Motor neuron (in vitro differentiated cells): ENCODE measurements around the gene PTPRCAP. TPM values are rescaled to one million over a fixed set of nuclear protein-coding genes. Genes with fewer than 3 reads are reported as not detected.

Experiments used
- ATAC-seq, 8 experiments: fragments of 200-7000 bp; cut with Tn5 transposase; replicated peaks in 6 of 8; 2 replicates each; pipeline ENCODE4 v1.8.0; 2021; ENCODE audit warnings: mild to moderate bottlenecking in 8 of 8, moderate library complexity in 8 of 8
- H3K27ac ChIP-seq, 2 donors: fragments of 250-450 bp; sonication (Bioruptor Pico); 2 replicates each; pipeline ENCODE4 v1.9.0; 2021; ENCODE audit warnings: antibody characterized with exemption in 2 of 2, mild to moderate bottlenecking in 2 of 2, moderate library complexity in 1 of 2
- H3K4me1 ChIP-seq, 2 donors: fragments of 250-450 bp; sonication (Bioruptor Pico); replicated peaks in 1 of 2; 2 replicates each; pipeline ENCODE4 v1.6.1; 2021; ENCODE audit warnings: antibody characterized with exemption in 2 of 2, mild to moderate bottlenecking in 2 of 2, moderate library complexity in 1 of 2
- H3K4me3 ChIP-seq, 5 donors: fragments of 250-450 bp; sonication (Bioruptor Pico); 2 replicates each; pipeline ENCODE4 v1.9.0; 2021; ENCODE audit warnings: antibody characterized with exemption in 5 of 5, mild to moderate bottlenecking in 5 of 5, moderate library complexity in 4 of 5
- WGBS, 10 experiments: fragments of 450-650 bp; shearing (Covaris generic); methylation state at CpG; one replicate each; pipeline ENCODE4 v1.0.0; 2022; 5-methylcytosine and 5-hydroxymethylcytosine counted together
- in situ Hi-C, 9 experiments: fragments of 400-800 bp; cut with MboI; loops; one replicate each; pipeline ENCODE4 v1.15.0; 2021; ENCODE audit warnings: low sequenced_read_pairs in 9 of 9, low pct_unique_long_range_greater_than_20kb in 2 of 9; ENCODE audit not compliant: unreplicated experiment in 9 of 9
- total RNA-seq, 8 experiments: library from RNA; unstranded; fragments of 300-600 nt; gene quantifications; 2 replicates each; pipeline versions ENCODE4 v1.2.3 to v1.2.4, GENCODE V29; 2022

PTPRCAP gene
- total RNA-seq, 8 experiments from 2014 or later: 0.17 to 0.22 TPM; not detected in 6

DNA sequence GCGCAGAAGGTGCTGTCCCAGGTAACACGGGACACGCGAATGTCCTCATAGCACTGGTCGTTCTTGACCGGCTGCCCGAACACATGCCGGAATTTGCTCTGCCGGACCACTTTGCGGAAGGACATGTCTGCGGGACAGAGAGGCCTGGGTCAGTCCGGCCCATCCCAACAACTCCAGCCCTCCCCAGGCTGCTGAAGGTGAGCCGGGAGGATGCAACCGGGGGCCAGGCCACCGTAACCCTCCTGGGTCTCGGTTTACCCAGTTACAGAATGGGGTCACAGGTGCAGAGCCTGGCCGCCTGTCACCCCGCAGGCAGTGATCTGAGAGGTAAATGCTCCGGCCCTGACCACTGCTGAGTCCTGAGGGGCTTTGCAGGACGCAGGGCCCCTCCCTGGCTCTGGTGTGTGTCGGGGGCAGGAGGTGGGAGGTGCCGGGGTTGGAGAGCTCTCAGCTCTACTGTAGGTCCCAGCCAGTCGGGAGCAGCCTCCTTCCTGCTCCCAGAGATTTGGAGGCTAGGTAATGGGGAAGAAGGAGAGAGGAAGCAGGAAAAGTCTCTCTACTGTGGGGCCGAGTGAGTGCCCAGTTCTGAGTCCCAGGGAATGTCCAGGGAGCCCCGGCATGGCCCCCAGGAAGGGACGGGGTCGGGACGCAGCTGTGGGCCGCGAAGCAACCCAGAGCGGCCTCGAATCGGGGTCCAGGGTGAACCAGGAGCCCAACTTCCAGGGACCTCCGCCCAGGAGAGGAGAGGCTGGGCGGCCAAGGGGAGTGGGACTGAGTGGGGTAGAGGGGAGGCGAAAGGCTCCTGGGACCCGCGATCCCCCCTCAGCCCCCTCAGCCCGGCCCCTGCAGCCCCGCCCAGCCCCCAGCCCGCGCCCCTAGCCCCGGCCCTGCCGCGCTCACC is 5.3 kb upstream of the PTPRCAP start:
- WGBS, 10 experiments: 0 to 85% (median 0%) methylated on average over 1 to 4 of the region's 45 CpGs; no CpG with 5 or more reads in 5 of the 10 experiments

DNA sequence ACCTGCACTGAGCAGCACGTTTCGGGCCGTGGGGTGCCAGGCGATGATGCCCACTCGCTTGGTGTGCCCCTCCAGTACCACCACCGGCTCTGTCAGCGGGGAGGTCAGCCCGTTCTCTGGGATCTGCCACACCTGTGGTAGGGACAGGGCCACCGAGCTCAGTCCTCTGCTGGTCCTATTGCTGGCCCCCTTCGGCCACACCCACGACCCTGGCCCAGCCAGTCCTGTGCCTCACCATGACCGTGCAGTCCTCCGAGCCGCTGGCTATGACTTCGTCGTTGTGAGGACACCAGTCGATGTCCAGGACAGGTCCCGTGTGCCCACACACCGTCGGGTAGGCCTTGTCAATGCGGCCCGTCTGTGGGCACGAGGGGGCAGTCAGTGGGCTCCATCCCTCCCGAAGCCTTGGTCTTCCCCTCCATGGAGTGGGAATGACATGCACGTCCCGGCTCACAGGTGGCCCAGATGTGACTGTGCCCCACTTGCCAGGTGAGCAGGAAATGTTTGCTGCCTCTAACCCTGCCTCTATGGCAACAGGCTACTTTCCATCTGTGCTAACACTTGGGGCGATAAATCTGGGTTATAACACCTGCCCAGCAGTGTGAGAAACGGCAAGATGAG is 4.4 kb upstream of the PTPRCAP start:
- 40 to 100% (median 100%) methylated on average over 1 to 12 of the region's 28 CpGs; no CpG with 5 or more reads in 5 of the 10 experiments for WGBS, 10 experiments

More for the DNA sequence above, 5.3 kb upstream of the PTPRCAP start:
- in situ Hi-C loops: no loop called here
- peak overlapping the region; percentile 50 to 99 (median 91) for H3K4me3 ChIP-seq
- peak overlapping the region; percentile 72 to 80 for H3K27ac ChIP-seq
- peak; percentile 15 to 61 (median 54) for ATAC-seq
- H3K4me1 ChIP-seq: peaks cover 0 to 6% of the 10 kb centered on the region in 2 donors

DNA sequence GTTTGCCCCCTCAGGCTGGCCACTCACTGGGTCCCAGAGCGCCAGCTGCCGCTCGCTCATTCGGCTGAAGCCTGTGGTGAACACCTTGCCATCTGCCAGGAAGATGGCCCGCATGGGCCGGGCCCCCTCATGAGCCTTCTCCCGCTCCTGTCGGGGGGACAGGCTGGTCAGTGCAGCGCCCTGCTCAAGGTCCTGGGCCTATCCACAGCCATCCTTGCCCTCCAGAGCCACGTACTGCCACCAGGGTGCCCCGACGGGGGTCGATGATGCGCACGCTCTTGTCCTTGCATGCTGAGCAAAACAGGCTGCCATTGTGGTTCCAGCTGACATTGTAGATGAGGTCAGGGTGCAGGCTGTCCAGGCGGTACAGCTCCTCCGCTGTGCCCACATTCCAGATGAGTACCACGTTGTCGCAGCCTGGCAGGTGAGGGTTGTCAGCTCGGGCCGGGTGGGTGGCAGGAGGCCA is 3.6 kb upstream of the PTPRCAP start:
- in situ Hi-C loops: no loop called here
- WGBS, 10 experiments: 77 to 100% (median 94%) methylated on average over 3 to 8 of the region's 21 CpGs; no CpG with 5 or more reads in 7 of the 10 experiments
- ATAC-seq: no peak
- peaks cover 0 to 6% of the 10 kb centered on the region in 2 donors for H3K4me1 ChIP-seq
- no peak overlapping the region for H3K27ac ChIP-seq
- H3K4me3 ChIP-seq: no peak overlapping the region

More for the DNA sequence above, 4.4 kb upstream of the PTPRCAP start:
- no peak for ATAC-seq
- no peak overlapping the region for H3K27ac ChIP-seq
- in situ Hi-C loops: no loop called here
- H3K4me3 ChIP-seq: no peak overlapping the region
- peaks cover 0 to 6% of the 10 kb centered on the region in 2 donors for H3K4me1 ChIP-seq

DNA sequence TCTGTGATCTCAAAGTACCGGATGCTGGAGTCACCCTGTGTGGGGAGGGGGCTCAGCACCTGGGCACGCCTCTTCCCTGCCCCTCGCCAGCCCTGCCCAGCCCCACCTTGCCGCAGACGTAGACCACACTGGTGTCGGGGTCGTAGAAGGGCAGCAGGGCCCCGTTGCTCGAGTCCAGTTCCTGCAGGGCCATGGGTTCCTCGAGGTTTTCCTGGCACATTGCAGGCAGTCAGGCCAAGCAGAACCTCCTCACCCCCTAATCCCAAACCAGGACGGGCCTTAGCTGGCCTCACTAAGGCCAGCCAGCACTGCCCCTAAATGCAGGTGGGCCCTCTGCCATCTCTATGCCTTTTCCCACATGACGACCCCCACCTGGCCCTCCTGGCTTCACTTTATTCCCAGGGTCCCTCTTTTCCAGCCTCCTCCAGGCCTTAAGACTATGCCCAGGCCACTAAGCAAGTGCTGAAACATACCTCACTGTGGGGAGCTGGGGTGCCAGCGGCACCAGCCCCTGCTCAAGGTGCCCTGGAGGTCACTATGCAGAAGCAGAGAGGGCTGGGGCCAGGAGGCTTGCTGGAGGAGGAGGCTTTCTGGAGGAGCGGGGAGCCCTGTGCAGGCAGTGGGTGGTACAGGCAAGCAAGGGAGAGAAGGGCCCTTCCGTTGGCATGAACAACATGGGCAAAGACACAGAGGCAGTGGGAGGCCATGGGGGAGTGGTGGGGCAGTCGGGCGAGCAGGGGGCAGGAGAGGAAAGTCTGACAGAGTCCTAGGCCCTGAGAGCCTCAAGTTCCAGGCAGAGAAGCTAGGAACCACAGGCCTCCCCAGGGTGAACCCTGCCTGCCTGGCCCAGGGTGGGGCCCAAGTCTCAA is 3.0 kb upstream of the PTPRCAP start:
- no peak overlapping the region for H3K4me3 ChIP-seq
- peaks cover 0 to 6% of the 10 kb centered on the region in 2 donors for H3K4me1 ChIP-seq
- H3K27ac ChIP-seq: no peak overlapping the region
- ATAC-seq: no peak
- in situ Hi-C loops: no loop called here
- 60 to 100% (median 86%) methylated on average over 1 to 8 of the region's 17 CpGs; no CpG with 5 or more reads in 3 of the 10 experiments for WGBS, 10 experiments

DNA sequence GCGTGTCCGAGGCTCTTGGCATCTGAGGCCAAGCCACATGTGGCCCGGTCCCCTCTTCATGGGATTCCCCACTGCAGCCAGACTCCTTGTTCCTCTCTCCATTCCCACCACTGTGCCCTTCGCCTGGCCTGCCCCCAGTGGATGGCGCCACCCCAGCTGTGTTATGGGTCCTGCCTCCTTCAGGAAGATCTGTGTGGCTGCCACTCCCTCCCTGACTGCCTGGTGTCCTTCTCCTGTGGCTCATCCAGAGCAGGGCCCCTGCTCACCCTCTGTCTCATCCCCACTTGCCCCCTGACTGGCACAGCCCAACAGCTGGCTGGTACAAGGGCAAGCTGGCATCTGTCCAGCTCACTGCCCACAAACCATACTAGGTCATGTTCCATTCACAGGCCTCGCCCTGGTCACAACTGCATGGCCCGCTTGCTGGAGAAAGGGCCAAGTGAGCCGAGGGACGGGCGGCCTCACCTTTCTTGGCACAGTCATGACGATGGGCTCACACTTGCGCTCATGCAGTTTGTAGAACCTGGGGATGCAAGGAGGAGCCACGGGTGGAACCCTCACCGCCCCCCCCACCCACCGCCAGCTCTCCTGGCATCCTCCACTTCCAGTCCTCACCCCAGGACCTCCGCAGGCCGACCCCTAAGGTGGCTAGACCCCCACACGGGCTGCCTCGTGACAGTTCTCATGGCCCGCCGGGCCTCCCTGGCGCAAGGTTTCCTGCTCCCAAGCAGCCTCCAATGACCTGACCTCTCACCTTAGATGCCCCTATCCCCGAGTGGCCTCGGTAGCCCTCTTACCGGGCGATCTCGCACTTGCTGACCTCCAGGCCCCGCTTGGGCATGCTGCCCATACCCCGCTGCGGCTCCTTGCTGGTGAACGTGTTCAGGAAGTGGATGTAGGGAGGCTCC is 2.1 kb upstream of the PTPRCAP start:
- Histone ChIP-seq H3K4me1 (peaks cover 0 to 6% of the 10 kb centered on the region in 2 donors), H3K27ac (no peak overlapping the region), H3K4me3 (no peak overlapping the region)
- WGBS, 10 experiments: 92 to 100% (median 100%) methylated on average over 1 to 4 of the region's 31 CpGs; no CpG with 5 or more reads in 7 of the 10 experiments
- ATAC-seq: peak in 2 of 8 experiments; percentile 1 to 2
- in situ Hi-C loops: no loop called here

DNA sequence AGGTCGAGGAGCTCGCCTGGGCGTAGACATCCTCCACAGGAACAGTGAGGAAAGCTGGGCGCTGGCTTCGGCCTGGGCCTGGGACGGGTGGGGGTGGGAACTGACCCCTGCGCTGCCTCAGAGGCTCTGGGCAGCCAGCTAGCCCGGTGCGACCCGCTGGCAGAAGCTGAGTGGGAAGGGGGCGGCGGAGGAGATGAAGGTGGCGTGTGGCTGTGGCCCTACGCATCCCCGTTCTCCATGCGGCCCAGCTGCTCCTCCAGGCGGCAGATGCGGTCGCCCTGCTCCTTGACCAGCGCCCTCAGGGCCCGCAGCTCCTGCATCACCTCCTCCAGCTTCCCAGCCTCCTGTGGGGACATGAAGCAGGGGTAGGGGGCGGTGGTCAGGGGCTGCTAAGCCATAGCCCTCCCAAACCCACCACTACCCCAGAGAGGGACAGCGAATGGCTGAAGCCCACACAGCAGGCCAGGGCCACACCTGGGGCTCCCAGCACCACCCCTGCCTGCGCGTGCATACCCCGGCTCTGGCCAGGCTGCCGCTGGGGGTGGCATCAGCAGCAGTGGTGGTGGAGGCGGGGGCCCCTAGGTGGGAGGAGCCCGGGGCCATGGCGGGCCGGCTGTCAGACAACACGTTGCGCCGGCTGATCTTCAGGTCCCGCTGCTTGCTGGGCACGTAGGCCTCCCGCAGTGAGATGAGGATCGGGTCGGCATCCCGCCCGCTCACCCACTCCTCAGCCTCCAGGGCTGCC is 848 bp upstream of the PTPRCAP start:
- WGBS, 10 experiments: 60 to 100% methylated on average over 1 to 2 of the region's 41 CpGs; no CpG with 5 or more reads in 8 of the 10 experiments
- no peak overlapping the region for H3K4me3 ChIP-seq
- in situ Hi-C loops: no loop called here

DNA sequence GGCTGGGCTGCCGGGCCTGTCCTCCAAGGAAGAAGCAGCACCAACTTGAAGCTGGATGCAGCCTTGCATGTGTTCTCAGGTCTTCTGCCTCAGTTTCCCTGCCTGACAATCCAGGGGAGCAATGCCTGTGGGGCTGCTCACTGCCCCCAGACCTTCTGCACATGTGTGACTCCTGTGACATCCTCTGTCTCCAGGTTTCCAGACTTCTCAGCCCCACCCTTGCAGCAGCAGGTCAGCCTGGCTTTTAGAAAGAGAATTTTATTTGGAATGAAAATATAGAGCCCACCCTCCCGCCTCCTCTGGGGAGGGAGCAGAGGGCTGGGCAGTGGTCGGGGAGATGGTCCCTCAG is 301 bp upstream of the PTPRCAP start:
- H3K27ac ChIP-seq: no peak overlapping the region
- 83% methylated on average over 1 of the region's 3 CpGs; no CpG with 5 or more reads in 9 of the 10 experiments for WGBS, 10 experiments
- peaks cover 0 to 6% of the 10 kb centered on the region in 2 donors for H3K4me1 ChIP-seq
- ATAC-seq: no peak
- in situ Hi-C loops: no loop called here
- H3K4me3 ChIP-seq: no peak overlapping the region

More for the DNA sequence above, 848 bp upstream of the PTPRCAP start:
- Histone ChIP-seq H3K27ac (no peak overlapping the region), H3K4me1 (peaks cover 0 to 6% of the 10 kb centered on the region in 2 donors)
- no peak for ATAC-seq

DNA sequence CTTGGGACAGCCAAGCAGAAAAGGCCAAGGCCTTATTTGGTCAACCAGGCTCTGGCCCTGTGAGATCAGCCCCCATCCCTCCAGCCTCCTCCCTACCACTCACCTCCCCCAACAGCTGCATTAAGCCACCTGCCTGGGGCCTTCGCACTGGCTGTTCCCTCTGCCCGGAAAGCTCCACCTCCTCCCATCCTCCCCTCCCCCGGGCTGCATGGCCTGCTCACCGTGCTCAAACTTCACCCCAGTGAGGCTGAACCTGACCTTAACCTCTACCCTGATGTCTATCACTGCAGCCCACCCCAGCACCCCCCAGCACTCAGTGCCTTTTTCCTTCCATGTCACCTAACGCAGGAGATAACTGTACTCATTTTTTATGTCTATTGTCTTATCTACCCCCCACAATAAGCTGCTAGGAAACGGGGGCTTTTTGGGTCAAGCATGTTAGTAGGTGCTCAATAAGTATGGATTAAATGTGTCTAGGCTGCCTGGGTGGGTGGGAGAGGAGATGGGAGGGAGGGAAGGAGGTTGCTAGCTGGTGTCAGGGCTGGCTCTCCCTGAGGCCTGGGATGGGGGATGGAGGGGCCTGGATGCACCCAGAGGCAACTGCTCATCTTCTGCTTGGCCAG is 912 bp downstream of the PTPRCAP start:
- Histone ChIP-seq H3K4me1 (no peaks in the 10 kb centered on the region), H3K4me3 (no peak overlapping the region), H3K27ac (peak overlapping the region in 1 of 2 donors; percentile 58)
- WGBS, 10 experiments: 33 to 100% (median 100%) methylated on average over 1 to 3 of the region's 6 CpGs; no CpG with 5 or more reads in 6 of the 10 experiments
- in situ Hi-C loops: no loop called here
- ATAC-seq: peak in 6 of 8 experiments; percentile 7 to 53 (median 18)

DNA sequence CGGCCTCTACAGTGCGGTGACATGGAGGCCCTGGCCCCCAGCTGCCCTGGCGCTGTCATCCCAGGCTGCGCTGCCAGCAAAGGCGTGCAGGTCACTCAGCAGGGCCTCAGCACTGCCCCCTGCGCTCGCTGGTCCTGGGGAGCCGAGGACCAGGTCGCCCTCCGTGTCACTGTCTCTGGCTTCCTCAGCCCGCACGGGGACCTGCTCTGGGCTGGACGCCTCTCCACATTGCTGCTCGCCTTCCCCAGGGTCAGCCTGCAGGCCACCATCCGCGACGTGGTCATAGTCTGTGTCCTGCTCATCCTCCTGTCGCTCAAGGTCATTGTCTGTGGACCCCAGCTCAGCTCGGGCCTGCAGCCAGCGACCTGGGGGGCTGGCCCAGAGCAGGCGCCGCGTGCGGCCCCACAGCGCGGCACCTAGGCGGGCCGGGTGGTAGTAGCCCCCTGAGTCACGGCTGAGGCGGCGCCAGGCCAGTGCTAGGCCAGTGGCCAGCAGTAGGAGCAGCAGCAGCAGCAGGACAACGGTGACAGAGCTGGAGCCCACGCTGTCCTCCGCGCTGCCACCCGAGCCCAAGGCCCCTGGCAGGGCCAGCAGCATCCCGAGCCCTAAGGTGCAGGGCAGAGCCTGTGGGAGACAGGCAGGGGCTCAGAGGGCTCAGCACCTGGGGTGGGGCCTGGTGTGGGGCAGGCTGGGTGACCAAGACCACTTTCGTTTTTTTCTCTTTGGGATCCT is 1.6 kb downstream of the PTPRCAP start:
- H3K27ac ChIP-seq: peak overlapping the region in 1 of 2 donors; percentile 22
- no peak overlapping the region for H3K4me3 ChIP-seq
- no peaks in the 10 kb centered on the region for H3K4me1 ChIP-seq
- 60 to 100% (median 100%) methylated on average over 1 to 2 of the region's 38 CpGs; no CpG with 5 or more reads in 7 of the 10 experiments for WGBS, 10 experiments
- peak in 4 of 8 experiments; percentile 2 to 6 (median 4) for ATAC-seq
- in situ Hi-C loops: no loop called here

DNA sequence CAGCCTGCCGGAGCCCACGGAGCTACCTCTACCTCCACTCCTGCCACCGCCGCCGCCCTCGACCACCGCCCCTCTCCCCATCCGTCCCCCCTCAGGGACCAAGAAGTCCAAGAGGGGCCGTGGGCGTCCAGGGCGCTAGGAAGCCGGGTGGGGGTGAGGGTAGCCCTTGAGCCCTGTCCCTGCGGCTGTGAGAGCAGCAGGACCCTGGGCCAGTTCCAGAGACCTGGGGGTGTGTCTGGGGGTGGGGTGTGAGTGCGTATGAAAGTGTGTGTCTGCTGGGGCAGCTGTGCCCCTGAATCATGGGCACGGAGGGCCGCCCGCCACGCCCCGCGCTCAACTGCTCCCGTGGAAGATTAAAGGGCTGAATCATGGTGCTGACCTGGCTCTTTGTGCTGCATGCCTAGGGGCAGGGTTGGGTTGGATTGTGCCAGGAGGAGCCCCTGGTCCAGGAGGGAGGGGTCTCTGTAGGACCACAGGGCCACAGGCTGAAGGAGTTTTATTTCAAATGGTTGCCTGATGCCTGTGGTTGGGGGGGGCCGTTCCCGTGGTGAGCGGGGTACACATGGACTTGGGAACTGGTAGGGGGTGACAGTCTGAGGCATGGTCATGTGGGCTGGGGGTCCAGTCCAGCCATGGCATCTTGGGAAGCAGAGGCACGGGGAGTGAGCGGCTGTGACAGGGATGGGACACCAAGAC is 2.3 kb downstream of the PTPRCAP start:
- H3K27ac ChIP-seq: no peak overlapping the region
- in situ Hi-C loops: no loop called here
- ATAC-seq: peak in 2 of 8 experiments; percentile 0 to 1
- H3K4me3 ChIP-seq: no peak overlapping the region
- H3K4me1 ChIP-seq: no peaks in the 10 kb centered on the region
- 90 to 100% methylated on average over 1 to 2 of the region's 26 CpGs; no CpG with 5 or more reads in 8 of the 10 experiments for WGBS, 10 experiments
